CD4-positive, alpha-beta memory T cell (primary cell): Measurements from ENCODE around the gene PCF11. TPM values are rescaled to one million over a fixed set of nuclear protein-coding genes. Genes with fewer than 3 reads are reported as not detected.

ENCODE experiments used
- CTCF ChIA-PET: fragments of 350-600 bp; sonication (Branson Sonifier 250); formaldehyde crosslinking; loops from one replicate; lab custom pipeline; 2021; ENCODE audit warnings: inconsistent platforms; ENCODE audit not compliant: partially characterized antibody; lab: Charles Lee
- POLR2A ChIA-PET: fragments of 350-600 bp; sonication (Branson Sonifier 250); formaldehyde crosslinking; loops from one replicate; lab custom pipeline; 2021; ENCODE audit not compliant: partially characterized antibody; lab: Charles Lee
- DNase-seq, 5 donors: peaks; one replicate each; pipeline versions ENCODE4 v3.0.0 to v3.0.0-alpha.2; 2020 to 2022; ENCODE audit warnings: mixed read lengths in 1 of 5
- H3K27ac ChIP-seq: one replicate; pipeline ENCODE4 v1.7.0; 2013; ENCODE audit warnings: low read depth, low read length
- H3K27me3 ChIP-seq: 2 replicates; pipeline ENCODE4 v1.7.0; 2013; ENCODE audit warnings: mild to moderate bottlenecking, low read length, moderate library complexity; ENCODE audit not compliant: insufficient read depth
- H3K36me3 ChIP-seq: 2 replicates; pipeline ENCODE4 v1.7.0; 2013; ENCODE audit warnings: mild to moderate bottlenecking, low read length, moderate library complexity; ENCODE audit not compliant: insufficient read depth
- H3K4me1 ChIP-seq: 2 replicates; pipeline ENCODE4 v1.7.0; 2013; ENCODE audit warnings: mild to moderate bottlenecking, low read length, moderate library complexity; ENCODE audit not compliant: insufficient read depth
- H3K4me3 ChIP-seq, 2 donors: one replicate each; pipeline ENCODE4 v1.7.0; 2013; ENCODE audit warnings: low read length in 2 of 2, mild to moderate bottlenecking in 1 of 2
- H3K9me3 ChIP-seq, 2 donors: one replicate each; pipeline ENCODE4 v1.7.0; 2013; ENCODE audit warnings: low read length in 2 of 2, control low read depth in 1 of 2; ENCODE audit not compliant: control insufficient read depth in 1 of 2
- H3K27ac Mint-ChIP-seq, 7 donors: one replicate each; pipeline ENCODE4 v1.8.0; 2020 to 2021; ENCODE audit warnings: mixed read lengths in 7 of 7, mild to moderate bottlenecking in 6 of 7, inconsistent platforms in 3 of 7, moderate library complexity in 3 of 7
- H3K27me3 Mint-ChIP-seq, 2 donors: one replicate each; pipeline ENCODE4 v1.8.0; 2020 to 2021; ENCODE audit warnings: mixed read lengths in 2 of 2
- H3K36me3 Mint-ChIP-seq, 2 donors: one replicate each; pipeline ENCODE4 v1.8.0; 2020 to 2021; ENCODE audit warnings: mixed read lengths in 2 of 2, inconsistent platforms in 1 of 2, mild to moderate bottlenecking in 1 of 2
- H3K4me1 Mint-ChIP-seq, 4 donors: one replicate each; pipeline ENCODE4 v1.8.0; 2020 to 2021; ENCODE audit warnings: mixed read lengths in 4 of 4, mild to moderate bottlenecking in 1 of 4
- H3K4me3 Mint-ChIP-seq, 8 donors: one replicate each; pipeline ENCODE4 v1.8.0; 2020 to 2021; ENCODE audit warnings: mixed read lengths in 8 of 8, mild to moderate bottlenecking in 7 of 8, moderate library complexity in 6 of 8, inconsistent platforms in 3 of 8
- H3K9me3 Mint-ChIP-seq, 8 donors: one replicate each; pipeline ENCODE4 v1.8.0; 2020 to 2021; ENCODE audit warnings: mixed read lengths in 8 of 8, mild to moderate bottlenecking in 5 of 8, inconsistent platforms in 3 of 8, moderate library complexity in 1 of 8
- intact Hi-C: fragments of 100-400 bp; cut with micrococcal nuclease; formaldehyde crosslinking; loops from one replicate; pipeline ENCODE4 v1.15.1; 2023
- polyA plus RNA-seq, 2 donors: library from polyadenylated mRNA; unstranded; fragments of 300-500 nt; fragmentation: Illumina TruSeq; gene quantifications; one replicate each; pipeline ENCODE4 v1.2.3, GENCODE V29; 2021
- total RNA-seq, 2 experiments: library from RNA; stranded (reverse); gene quantifications; one replicate each; pipeline ENCODE4 v1.2.3, GENCODE V29; 2021

The PCF11 gene
- total and polyA plus RNA-seq, 4 experiments from 2014 or later = 11.6 to 165 (median 101) TPM

DNA sequence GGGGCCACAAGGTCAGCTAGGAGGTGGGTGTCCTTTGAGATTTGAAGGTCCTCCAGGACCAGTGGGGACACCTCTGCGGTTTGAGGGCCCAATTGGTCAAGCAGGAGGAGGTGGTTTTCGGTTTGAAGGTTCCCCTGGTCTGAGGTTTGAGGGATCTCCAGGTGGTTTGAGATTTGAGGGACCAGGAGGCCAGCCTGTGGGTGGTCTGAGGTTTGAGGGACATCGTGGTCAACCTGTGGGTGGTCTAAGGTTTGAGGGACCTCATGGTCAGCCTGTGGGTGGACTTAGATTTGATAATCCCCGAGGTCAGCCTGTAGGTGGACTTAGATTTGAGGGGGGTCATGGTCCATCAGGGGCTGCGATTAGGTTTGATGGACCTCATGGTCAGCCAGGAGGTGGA is 11.8 kb downstream of the PCF11 start:
- Histone ChIP-seq H3K4me1 (peaks cover 87% of the 10 kb centered on the region), H3K27ac (no peak overlapping the region), H3K36me3 (peaks cover 55% of the 10 kb centered on the region), H3K27me3 (no peaks in the 10 kb centered on the region), H3K4me3 (no peak overlapping the region), H3K9me3 (no peaks in the 10 kb centered on the region)
- intact Hi-C loops = no loop called here
- Mint-ChIP-seq H3K9me3 (peaks cover 0 to 3% (median 0%) of the 10 kb centered on the region in 8 donors), H3K4me1 (peaks cover 51 to 91% (median 77%) of the 10 kb centered on the region in 4 donors), H3K36me3 (peaks cover 69 to 82% of the 10 kb centered on the region in 2 donors), H3K4me3 (peak overlapping the region in 4 of 8 donors; percentile 42 to 84 (median 66)), H3K27ac (peak overlapping the region in 3 of 7 donors; percentile 41 to 60 (median 41)), H3K27me3 (no peaks in the 10 kb centered on the region)
- CTCF ChIA-PET = no interaction called here
- POLR2A ChIA-PET = interaction anchor here (2.6 to 4.1 kb wide), 2 partner anchors 9 to 12 kb away, joined by 16 to 23 read pairs; partner anchors contain the start of gene PCF11
- no peak for DNase-seq

DNA sequence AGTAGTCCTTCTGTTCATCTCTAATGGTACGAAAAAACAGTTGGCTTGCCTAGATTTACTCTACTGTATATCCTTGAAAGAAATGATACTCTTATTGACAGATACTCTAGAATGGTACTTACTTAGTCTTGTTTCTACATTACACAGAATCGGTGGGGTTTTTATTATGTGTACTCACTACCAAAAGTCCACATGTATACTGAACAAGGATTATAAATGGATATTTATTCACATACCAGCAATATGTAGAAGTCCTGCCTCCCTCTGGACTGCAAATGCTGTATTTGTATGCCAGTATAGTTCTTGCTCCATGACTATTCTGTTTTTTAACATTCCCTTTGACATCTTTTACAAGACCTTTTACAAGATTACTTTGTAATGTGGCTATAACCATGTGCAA is 13.9 kb downstream of the PCF11 start:
- Mint-ChIP-seq H3K9me3 (peaks cover 0 to 3% (median 0%) of the 10 kb centered on the region in 8 donors), H3K36me3 (peaks cover 62 to 82% of the 10 kb centered on the region in 2 donors), H3K4me3 (peak overlapping the region; percentile 71 to 85 (median 82)), H3K27ac (peak overlapping the region in 3 of 7 donors; percentile 13 to 68 (median 50)), H3K27me3 (no peaks in the 10 kb centered on the region), H3K4me1 (peaks cover 52 to 94% (median 79%) of the 10 kb centered on the region in 4 donors)
- no peaks in the 10 kb centered on the region for H3K27me3 ChIP-seq
- POLR2A ChIA-PET = interaction anchor here (2.5 kb wide), 1 partner anchor 14 kb away, joined by 32 read pairs; the partner anchor contains the start of gene PCF11
- H3K27ac ChIP-seq = peak overlapping the region; percentile 22
- H3K36me3 ChIP-seq = peaks cover 56% of the 10 kb centered on the region
- H3K4me3 ChIP-seq = peak overlapping the region in 1 of 2 donors; percentile 7
- no peak for DNase-seq
- H3K9me3 ChIP-seq = no peaks in the 10 kb centered on the region
- H3K4me1 ChIP-seq = peaks cover 96% of the 10 kb centered on the region
- CTCF ChIA-PET = no interaction called here
- intact Hi-C loops = loop anchor here (2.0 kb wide), 1 partner anchor 14 kb away; no protein-coding TSS in a partner anchor

DNA sequence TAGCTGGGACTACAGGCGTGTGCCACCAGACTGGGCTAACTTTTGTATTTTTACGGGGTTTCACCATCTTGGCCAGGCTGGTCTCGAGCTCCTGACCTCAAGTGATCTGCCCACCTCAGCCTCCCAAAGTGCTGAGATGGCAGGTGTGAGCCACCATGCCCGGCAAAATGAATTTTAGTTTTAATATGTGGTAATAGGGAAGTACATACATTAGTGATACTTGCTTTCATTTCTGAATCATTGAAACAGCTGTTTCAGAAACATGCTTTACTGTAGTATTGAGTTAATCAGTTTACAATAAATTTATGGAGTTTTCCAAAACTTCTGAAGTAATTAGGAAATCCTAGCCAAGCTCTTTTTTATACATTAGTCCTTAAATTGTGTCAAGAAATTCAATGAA is 15.6 kb downstream of the PCF11 start:
- no peaks in the 10 kb centered on the region for H3K27me3 ChIP-seq
- POLR2A ChIA-PET = interaction anchor here (0.8 to 2.5 kb wide), 5 partner anchors 8 to 271 kb away, joined by 3 to 32 read pairs (median 6); partner anchors contain the start of genes DDIAS and PCF11
- CTCF ChIA-PET = interaction anchor here (1.3 kb wide), 1 partner anchor 12 kb away, joined by 3 read pairs; no protein-coding TSS in a partner anchor
- peaks cover 54% of the 10 kb centered on the region for H3K36me3 ChIP-seq
- no peak overlapping the region for H3K4me3 ChIP-seq
- H3K4me1 Mint-ChIP-seq = peaks cover 53 to 92% (median 77%) of the 10 kb centered on the region in 4 donors
- no peaks in the 10 kb centered on the region for H3K27me3 Mint-ChIP-seq
- peaks cover 59 to 79% of the 10 kb centered on the region in 2 donors for H3K36me3 Mint-ChIP-seq
- peak overlapping the region; percentile 46 to 85 (median 69) for H3K4me3 Mint-ChIP-seq
- H3K27ac ChIP-seq = no peak overlapping the region
- no peaks in the 10 kb centered on the region for H3K9me3 ChIP-seq
- intact Hi-C loops = loop anchor here (2.0 kb wide), 1 partner anchor 14 kb away; no protein-coding TSS in a partner anchor
- peaks cover 0 to 3% (median 0%) of the 10 kb centered on the region in 8 donors for H3K9me3 Mint-ChIP-seq
- peaks cover 96% of the 10 kb centered on the region for H3K4me1 ChIP-seq
- no peak for DNase-seq
- H3K27ac Mint-ChIP-seq = peak overlapping the region in 4 of 7 donors; percentile 25 to 70 (median 60)

DNA sequence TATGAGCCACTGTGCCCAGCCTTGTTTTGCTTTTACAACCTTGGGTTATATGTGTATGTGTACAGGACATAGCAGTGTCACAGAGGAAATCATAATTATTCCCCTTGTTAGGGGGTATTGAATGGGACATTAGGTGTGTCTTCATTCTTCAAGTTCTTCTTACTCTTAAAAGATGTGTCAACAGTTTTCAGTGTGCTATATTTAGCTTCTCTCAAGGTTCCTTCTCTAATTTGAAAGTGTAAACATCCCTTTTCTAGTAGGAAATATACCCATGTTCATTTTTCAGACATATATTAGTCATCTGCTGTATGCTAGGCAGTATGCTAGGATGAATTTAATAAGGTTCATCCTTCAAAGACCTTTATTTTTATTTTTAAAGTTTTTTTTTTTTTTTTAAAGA is 17.1 kb downstream of the PCF11 start:
- no peak for DNase-seq
- Mint-ChIP-seq H3K27me3 (no peaks in the 10 kb centered on the region), H3K36me3 (peaks cover 47 to 73% of the 10 kb centered on the region in 2 donors), H3K4me1 (peaks cover 47 to 77% (median 64%) of the 10 kb centered on the region in 4 donors), H3K4me3 (peak overlapping the region in 7 of 8 donors; percentile 10 to 67 (median 39)), H3K9me3 (peaks cover 0 to 1% (median 0%) of the 10 kb centered on the region in 8 donors), H3K27ac (peak overlapping the region in 2 of 7 donors; percentile 36 to 64)
- H3K4me1 ChIP-seq = peaks cover 87% of the 10 kb centered on the region
- H3K27me3 ChIP-seq = no peaks in the 10 kb centered on the region
- intact Hi-C loops = no loop called here
- no peak overlapping the region for H3K27ac ChIP-seq
- H3K9me3 ChIP-seq = no peaks in the 10 kb centered on the region
- H3K4me3 ChIP-seq = no peak overlapping the region
- ChIA-PET CTCF (interaction anchor here (0.8 to 1.1 kb wide), 2 partner anchors 15 to 307 kb away, joined by 3 read pairs; no protein-coding TSS in a partner anchor), POLR2A (interaction anchor here (1.2 to 1.7 kb wide), 4 partner anchors 9 to 102 kb away, joined by 3 to 6 read pairs (median 4); partner anchors contain the start of gene RAB30)
- peaks cover 48% of the 10 kb centered on the region for H3K36me3 ChIP-seq

DNA sequence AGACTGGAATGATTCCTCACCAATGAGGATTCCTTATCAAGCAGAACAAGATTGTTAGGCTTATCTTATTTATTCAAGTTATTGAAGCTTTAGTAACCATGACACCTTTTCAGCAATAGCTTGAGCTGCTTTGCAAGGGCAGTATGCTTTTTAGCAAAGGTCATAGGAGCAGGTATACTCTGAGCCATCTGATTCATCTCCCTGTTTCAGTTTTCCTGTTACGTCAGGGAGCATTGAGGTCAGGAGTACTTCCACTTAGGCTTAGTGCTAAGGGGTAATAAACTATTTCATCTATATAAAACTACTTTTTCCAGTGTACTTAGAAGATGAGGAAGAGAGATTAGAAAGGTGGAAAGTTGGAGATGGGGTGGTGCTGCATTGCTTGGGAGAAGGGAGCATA is 18.9 kb downstream of the PCF11 start:
- Mint-ChIP-seq H3K27ac (peak overlapping the region in 5 of 7 donors; percentile 25 to 65 (median 53)), H3K36me3 (peaks cover 35 to 70% of the 10 kb centered on the region in 2 donors), H3K4me3 (peak overlapping the region in 2 of 8 donors; percentile 17 to 60), H3K4me1 (peaks cover 35 to 64% (median 50%) of the 10 kb centered on the region in 4 donors), H3K27me3 (no peaks in the 10 kb centered on the region), H3K9me3 (no peaks in the 10 kb centered on the region)
- ChIA-PET CTCF (no interaction called here), POLR2A (interaction anchor here (0.7 to 1.0 kb wide), 2 partner anchors 9 to 11 kb away, joined by 3 read pairs; no protein-coding TSS in a partner anchor)
- peaks cover 54% of the 10 kb centered on the region for H3K36me3 ChIP-seq
- no peaks in the 10 kb centered on the region for H3K27me3 ChIP-seq
- intact Hi-C loops = no loop called here
- no peak overlapping the region for H3K4me3 ChIP-seq
- DNase-seq = no peak
- H3K27ac ChIP-seq = no peak overlapping the region
- H3K9me3 ChIP-seq = no peaks in the 10 kb centered on the region
- peaks cover 69% of the 10 kb centered on the region for H3K4me1 ChIP-seq

DNA sequence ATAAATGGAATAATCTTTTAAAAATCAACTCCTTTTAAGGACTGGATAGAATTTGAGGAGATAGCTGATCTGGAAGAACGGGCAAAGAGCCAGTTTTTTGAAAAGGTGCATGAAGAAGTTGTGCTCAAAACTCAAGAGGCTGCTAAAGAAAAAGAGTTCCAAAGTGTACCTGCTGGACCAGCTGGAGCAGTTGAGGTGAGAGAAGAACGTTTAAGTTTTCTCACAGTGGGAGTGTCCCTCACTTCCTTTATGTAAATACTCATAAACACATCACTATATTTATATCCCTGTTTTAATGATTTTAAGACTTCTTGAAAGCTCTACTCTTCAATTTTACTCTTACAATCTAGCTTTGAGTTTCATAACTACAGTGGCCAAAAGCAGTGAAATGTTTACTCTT is 24.9 kb downstream of the PCF11 start:
- H3K4me1 ChIP-seq = peaks cover 12% of the 10 kb centered on the region
- Mint-ChIP-seq H3K36me3 (peaks cover 32 to 69% of the 10 kb centered on the region in 2 donors), H3K4me3 (peak overlapping the region in 1 of 8 donors; percentile 2), H3K9me3 (no peaks in the 10 kb centered on the region), H3K27me3 (no peaks in the 10 kb centered on the region), H3K27ac (peak overlapping the region in 3 of 7 donors; percentile 36 to 76 (median 74)), H3K4me1 (peaks cover 9 to 24% (median 14%) of the 10 kb centered on the region in 4 donors)
- H3K27ac ChIP-seq = no peak overlapping the region
- H3K27me3 ChIP-seq = no peaks in the 10 kb centered on the region
- no peak overlapping the region for H3K4me3 ChIP-seq
- POLR2A ChIA-PET = interaction anchor here (1.1 to 3.4 kb wide), 3 partner anchors 12 to 26 kb away, joined by 3 to 34 read pairs (median 3); partner anchors contain the start of genes ANKRD42 and PCF11
- intact Hi-C loops = no loop called here
- DNase-seq = no peak
- peaks cover 65% of the 10 kb centered on the region for H3K36me3 ChIP-seq
- CTCF ChIA-PET = interaction anchor here (1.6 to 2.0 kb wide), 2 partner anchors 12 to 314 kb away, joined by 5 read pairs; partner anchors contain the start of gene ANKRD42
- no peaks in the 10 kb centered on the region for H3K9me3 ChIP-seq

DNA sequence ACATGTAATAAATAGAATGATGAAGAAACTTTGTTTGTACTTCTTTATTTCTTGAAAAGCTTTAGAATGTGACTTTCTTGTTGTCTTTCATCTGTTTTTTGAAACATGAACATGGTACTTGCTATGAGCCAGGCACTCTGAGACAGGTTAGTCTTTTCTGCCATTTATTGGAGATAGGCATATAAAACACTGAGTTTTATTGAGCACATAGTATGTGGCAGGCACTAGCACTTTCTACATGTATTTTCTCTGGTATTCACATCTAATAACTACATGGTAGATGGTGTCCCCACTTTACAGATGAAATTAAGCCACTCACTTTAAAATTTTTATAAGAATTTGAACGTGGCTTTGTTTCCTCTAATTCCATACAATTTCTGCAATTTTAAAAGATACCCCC is 28.8 kb downstream of the PCF11 start:
- Histone ChIP-seq H3K27ac (no peak overlapping the region), H3K4me3 (no peak overlapping the region), H3K27me3 (no peaks in the 10 kb centered on the region), H3K9me3 (no peaks in the 10 kb centered on the region), H3K36me3 (peaks cover 31% of the 10 kb centered on the region), H3K4me1 (no peaks in the 10 kb centered on the region)
- Mint-ChIP-seq H3K4me1 (peaks cover 3 to 18% (median 7%) of the 10 kb centered on the region in 4 donors), H3K27ac (peak overlapping the region in 1 of 7 donors; percentile 13), H3K9me3 (peaks cover 0 to 1% (median 0%) of the 10 kb centered on the region in 8 donors), H3K4me3 (no peak overlapping the region), H3K36me3 (peaks cover 32 to 62% of the 10 kb centered on the region in 2 donors), H3K27me3 (no peaks in the 10 kb centered on the region)
- no peak for DNase-seq
- intact Hi-C loops = loop anchor here (2.0 kb wide), 1 partner anchor 15 kb away; no protein-coding TSS in a partner anchor
- ChIA-PET CTCF (no interaction called here), POLR2A (interaction anchor here (2.6 to 4.0 kb wide), 2 partner anchors 27 to 29 kb away, joined by 17 to 59 read pairs; partner anchors contain the start of gene PCF11)
